ENCODE results near the gene RNF20.

The RNF20 gene

GRCh38 chr9:101604296-101604695 lies 70.6 kb downstream of the RNF20 start:
- Histone ChIP-seq H3K27ac (no peak overlapping the region), H3K36me3 (no peaks in the 10 kb centered on the region), H3K4me1 (peaks cover 21% of the 10 kb centered on the region), H3K4me2 (no peak overlapping the region), H4K20me1 (no peaks in the 10 kb centered on the region), H3K4me3 (no peak overlapping the region), H3K9me3 (no peaks in the 10 kb centered on the region), H3K9ac (no peak overlapping the region), H3K27me3 (no peaks in the 10 kb centered on the region)
- TF ChIP-seq Cebpa-rat (IDR thresholded peaks at IDR 0.05): no peak

- no peaks in the 10 kb centered on the region for H3K9me3 ChIP-seq
- H4K20me1 ChIP-seq: no peaks in the 10 kb centered on the region
- H3K9ac ChIP-seq: no peak overlapping the region
- no peaks in the 10 kb centered on the region for H3K27me3 ChIP-seq
- TF ChIP-seq Cebpa-rat (IDR thresholded peaks at IDR 0.05): no peak
- H3K27ac ChIP-seq: no peak overlapping the region
- H3K4me3 ChIP-seq: no peak overlapping the region
- H3K4me1 ChIP-seq: peaks cover 21% of the 10 kb centered on the region
- no peaks in the 10 kb centered on the region for H3K36me3 ChIP-seq
- no peak overlapping the region for H3K4me2 ChIP-seq
Observed at GRCh38 chr9:101605547-101605946, 71.9 kb downstream of the RNF20 start.
